ENCODE results near the gene RIPPLY1.
"Not testable (repeated sequence)": the region's sequence is repeated elsewhere in the genome, so short reads cannot be mapped to it uniquely, and the experiment has no call there.

Gene RIPPLY1

DNA sequence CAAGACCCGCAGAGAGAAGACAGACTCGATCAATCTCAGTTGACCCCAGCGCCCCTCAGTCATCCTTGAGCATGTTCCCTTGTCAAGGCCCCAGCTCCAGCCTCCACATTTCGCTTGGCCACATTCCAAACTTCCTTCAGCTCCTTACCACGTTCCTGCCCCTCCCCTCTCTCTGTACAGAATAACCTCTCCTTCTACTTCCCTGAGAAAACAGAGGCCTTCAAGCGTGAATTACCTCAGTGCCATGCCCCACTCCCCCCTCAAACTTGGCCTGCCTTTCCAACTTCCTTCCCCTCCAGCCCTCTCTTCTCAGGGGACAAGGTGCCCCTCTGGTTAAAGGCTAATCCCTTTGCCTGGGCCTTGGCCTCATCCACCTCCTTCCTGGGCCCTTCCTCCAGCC lies 3.2 kb upstream of the RIPPLY1 start:
- FAIRE-seq = no peak

DNA sequence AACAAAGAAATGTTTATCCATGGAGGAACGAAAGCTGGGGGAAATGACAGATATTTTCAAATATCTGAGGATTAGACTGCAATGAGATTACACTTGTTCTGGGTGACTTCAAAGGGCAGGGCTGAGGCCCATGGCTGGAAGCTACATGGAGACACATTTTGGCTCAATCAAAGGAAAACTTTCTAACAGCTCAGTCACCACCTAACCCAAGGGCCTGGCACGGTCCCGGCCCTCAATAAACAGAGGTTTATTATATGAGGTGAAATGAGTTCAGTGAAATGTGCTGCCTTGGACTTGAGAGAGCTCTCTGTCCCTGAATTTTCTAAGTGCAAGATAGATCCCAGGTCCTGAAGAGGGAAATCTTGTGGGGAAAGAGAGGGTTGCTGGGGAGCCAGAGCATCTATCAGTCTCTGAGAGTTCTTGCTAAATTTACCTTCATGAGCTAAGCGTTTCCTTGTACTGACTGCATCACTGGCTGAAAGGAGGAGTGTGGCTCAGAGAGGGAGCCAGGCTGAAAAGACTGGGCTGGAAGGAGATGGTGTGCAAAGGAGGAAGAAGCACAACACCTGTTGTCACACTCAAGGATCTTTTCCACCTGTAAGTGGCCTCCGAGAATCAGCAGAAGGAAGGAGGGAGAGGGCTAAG lies 2.0 kb upstream of the RIPPLY1 start:
- no peak for FAIRE-seq

DNA sequence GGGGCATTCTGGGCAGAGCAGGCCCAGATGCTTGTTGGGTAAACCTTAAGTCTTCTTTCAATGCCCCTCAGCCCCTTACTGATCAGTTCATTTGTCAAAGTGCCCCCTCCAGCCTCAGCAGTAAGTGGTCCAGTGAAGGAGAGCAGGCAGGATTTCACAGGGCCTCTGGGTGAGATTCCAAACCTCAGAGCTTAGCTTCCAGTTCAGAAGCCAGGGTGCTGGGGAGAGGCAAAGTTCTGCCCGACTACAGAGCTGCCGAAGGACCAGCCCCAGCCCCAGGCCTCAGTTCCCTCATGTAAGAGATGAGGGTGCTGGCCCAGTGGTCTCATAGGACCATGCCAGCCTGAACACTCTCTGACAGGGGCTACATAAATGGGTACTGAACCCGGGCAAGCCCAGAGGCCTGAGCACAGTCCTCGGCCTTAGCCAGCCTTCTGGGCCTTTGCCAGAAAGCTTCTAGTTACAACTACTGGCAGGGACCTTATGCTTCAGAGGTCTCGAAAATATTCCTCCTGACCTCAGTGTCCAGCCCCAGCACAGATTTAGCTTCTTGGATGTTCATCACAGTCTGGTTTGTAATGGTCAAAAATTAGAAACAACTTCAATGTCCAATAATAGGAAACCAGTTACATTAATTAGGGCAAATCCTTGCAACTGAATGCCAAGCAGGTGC lies 851 bp upstream of the RIPPLY1 start:
- no peak for FAIRE-seq

DNA sequence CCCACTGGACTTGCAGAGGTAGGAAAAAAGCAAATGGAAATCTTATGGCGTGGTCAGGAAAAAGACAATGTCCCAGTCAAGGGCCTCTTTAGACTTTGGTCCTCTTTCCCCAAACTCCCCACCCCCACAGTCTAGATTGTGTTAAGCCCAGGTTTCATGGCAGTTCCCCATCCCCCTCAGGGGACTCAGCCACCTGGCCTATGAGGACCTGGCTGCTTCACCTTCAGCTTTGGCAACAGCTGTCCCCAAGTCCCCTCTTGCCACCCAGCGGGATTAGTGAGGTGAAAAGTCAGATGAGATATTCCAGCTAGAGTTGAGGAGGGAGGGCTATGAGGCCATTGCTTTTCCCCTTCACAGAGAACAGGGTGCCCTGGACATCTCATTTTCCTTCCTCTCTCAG lies 457 bp downstream of the RIPPLY1 start:
- no peak for FAIRE-seq

DNA sequence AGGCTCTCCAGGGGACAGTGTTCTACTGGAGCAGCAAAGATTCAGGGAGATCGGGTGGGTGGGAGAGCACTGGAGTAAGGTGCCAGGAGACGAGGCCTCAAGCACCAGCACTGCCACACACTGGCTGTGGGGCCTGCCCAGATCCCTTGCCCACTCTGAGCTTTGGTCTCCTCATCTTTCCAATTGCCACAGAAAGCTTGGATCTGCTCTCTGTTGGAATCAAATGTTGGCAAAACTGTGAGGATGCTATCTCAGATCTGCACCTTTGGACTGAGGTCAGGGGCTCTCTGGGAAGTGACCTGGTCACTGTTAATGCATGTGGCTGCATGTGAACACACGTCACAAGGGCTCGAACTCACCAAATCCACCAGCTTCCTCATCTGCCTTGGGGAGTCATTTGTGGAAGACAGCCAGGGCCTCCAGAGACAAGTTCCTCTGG lies 1.3 kb downstream of the RIPPLY1 start:
- FAIRE-seq = no peak

DNA sequence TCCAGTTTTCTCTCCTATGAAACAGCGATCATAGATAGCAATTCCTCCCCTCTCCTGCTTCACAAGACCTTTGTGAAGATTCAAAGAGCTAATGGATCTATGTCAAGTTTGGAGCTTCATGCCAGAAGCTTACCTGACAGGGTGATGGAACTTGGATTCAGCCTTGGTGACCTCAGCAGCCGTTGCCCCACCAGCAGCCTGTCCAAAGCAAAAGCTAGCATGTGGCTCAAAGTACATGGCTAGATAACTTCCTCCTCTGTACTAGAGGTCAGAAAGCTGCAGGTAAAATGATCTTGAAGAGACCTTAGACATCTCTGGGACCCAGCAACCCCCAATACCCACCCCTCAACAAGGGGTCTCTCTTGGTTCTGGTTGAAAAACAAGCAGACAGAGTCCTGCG lies 1.8 kb downstream of the RIPPLY1 start:
- no peak for FAIRE-seq

DNA sequence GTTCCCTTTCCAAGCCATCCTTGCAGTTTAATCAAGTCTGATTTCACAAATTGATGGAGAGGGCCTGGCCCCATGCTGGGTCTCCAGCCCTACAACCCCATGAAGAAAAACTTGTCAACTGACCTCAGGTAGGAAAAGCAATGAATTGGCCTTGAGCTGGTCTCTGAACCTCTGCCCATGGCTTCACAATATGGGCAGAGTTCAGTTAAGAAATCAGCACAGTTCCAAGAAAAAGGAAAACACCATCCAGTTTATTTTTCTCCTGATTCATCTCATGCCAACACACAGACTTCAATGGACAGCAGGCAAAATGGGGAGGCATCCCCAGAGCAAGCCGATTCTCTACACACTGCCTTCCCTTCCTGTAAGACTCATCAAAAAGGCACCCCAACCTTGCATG lies 3.3 kb downstream of the RIPPLY1 start:
- no peak for FAIRE-seq

DNA sequence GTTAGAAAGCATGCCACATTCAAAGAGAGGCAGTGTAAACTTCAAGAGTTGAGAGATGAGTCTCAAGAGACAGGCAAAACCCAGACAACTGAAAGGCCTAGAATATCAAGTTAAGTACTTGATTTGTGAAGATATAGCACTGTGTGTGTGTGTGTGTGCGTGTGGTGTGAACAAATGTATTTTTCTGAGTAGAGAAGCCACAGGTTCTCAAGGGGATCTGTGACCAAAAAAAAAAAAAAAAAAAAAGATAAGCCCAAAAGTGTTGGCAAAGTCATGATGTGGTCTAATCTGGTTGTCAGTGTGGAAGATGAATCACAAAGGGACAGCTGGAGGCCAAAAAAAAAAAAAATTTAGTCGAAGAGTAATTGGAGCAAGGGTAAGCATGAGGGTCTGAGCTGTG lies 3.9 kb downstream of the RIPPLY1 start:
- no peak for FAIRE-seq

DNA sequence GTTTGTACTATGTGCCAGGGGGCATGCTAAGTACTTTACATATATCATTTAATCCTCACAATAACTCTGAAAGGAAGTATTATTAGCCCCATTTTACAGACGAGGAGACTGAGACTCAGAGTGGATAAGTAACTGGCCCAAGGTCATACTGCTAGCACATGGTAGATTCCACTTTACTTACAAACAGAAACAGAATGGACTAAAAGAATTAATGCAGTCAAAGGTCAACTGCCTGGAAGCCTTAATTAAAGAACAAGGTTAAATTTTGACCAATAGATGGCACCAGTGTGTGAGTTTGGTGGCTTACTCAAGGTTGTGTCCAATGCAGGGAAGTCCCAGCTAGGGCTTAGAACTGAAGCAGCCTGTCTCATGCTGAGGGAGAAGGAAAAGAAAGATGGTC lies 4.7 kb downstream of the RIPPLY1 start:
- no peak for FAIRE-seq

DNA sequence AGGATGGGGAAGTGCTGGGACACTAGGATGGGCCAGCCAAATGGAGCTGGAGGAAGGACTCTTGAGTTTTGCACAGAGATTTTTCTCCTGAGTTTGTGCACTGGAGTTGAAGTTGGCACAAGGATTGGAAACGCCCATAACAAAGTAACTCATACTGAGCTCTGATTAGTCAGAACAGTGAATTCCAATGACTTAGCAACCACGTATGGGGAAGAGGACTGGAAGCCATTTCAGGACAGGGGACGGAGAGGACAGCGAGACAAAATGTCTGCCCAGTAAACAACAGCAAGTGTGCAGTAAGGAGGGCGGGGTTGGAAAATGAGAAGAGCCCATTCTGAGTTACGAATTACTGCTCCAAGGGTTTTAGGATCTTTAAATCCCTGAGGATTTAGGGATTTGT lies 5.9 kb downstream of the RIPPLY1 start:
- FAIRE-seq = no peak

DNA sequence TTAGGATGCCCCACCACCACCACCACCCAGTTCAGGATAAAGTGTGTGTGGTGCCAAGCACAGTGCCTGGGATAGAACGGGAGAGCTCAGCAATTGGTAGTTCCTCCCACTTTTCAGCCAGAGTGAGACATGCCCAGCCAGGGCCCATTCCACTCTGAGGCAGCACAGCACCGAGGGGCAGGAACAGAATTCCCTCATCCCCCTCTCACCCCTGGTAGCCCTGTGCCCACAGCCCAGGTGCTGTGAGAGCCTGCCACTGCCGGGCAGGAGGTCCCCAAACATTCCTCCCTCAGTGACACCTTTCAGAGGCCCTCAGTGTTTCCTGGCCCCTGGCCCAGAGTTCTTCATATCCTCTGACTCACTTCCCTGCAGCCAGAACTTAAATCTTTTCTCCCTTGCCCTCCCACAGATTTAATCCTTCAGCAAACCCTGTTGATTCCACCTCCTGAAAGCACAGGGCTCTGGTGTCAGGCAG lies 8.1 kb downstream of the RIPPLY1 start:
- no peak for FAIRE-seq

DNA sequence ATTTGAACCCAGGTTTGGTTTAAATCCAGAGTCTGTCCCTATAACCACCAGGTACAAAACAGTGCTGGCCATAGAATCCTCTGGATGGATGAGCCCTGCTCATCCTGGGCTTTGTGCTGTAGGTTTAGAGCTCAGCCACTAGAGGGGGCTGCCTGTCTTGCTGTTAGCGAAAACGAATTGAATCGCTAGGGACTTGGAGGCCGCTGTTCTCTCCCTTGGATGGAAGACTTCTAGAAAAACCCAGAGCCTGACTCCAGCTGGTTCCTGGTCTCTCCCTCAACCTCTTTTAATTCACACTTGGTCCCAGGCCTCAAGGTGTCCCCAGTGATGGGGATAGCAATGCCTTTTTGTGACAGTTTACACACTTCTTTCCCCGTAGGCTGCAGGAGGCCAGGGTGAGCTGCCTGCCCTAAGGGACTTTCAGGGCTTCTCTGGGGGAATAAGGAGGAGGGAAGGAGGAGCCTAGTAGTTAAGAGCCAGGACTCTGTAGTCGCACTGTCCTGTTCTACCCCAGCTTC lies 8.7 kb downstream of the RIPPLY1 start:
- FAIRE-seq = no peak

DNA sequence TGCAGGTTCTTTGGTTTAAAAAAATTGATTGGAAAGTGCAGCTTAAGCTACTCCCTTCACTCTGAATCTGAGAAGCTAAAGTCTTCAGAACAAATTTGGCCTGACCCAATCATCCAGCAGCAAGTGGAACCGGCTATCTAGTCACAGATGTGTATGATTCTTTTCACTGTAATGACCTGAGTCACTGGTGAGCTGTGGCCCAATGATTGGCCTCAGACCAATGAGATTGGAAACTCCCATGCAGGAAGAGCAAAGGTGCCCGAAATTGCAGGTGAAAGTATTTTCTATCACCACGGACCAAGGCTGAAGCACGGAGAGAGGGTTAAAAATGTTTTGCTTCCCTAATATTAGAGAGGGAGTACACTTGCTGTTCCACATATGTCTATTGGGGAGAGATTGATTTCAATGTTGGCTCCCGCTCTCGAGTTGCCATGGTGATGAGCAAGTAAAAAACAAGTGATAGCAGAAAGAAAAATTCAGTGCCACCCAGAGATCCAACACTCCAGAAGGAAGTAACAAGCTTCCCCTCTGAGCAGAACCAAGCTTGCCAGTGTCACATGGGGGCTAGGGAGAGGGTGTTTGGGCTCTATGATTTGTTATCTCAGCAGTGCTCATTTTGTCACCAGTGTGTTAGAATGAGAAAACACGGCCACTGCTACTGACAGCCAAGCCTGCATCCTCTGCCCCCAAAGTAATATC lies 11.2 kb downstream of the RIPPLY1 start:
- no peak for FAIRE-seq

DNA sequence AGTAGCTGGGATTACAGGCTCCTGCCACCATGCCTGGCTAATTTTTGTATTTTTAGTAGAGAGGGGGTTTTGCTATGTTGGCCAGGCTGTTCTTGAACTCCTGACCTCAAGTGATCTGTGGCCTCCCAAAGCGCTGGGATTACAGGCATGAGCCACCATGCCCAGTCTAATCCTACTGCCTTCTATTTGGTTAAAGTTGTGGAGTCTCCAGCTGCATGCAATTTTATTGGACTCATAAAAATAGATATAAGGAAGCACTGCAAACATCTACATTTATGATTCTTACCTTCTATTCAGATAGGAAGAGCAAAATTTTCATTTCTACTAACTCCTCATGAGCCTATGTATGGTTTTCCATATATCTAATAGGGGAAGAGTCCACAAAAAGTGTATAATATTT lies 13.7 kb downstream of the RIPPLY1 start:
- no peak for FAIRE-seq

DNA sequence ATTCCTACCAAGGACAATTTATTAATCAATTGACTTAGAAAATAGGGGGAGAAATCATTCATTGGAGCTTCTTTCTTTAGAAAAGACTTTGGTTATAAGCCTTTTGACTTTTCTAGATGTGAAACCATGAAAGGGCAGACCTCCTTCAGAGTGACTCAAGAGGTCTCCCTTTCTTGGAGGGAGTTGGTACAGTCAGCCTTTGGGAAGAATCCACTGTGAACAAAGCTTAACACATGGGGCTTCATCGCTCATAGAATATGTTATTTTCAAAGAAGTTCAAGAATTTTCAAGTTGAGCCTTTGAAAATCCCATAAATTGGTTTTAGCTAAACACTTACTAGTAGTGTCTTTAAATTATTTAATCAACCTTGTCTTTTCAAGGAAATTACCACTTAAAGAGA lies 28.0 kb downstream of the RIPPLY1 start:
- no peak for FAIRE-seq

DNA sequence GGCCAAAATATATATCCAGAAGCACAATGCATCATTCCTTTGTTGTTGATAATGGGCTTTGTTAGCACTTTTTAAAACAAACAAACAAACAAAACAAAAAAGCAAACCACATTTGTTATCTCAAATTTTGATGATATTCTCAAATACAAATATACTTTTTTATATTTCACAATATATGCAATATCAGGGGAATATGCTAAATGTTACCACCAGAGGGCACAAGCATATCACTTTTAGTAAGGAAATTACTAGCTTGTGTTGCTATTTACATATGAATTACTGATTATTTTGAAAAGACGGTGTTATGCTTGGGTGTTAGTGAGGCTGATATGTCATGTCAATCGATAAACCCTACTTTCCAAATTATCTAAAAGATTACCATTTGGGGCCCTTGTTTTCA lies 29.1 kb downstream of the RIPPLY1 start:
- FAIRE-seq = peak; percentile 65

DNA sequence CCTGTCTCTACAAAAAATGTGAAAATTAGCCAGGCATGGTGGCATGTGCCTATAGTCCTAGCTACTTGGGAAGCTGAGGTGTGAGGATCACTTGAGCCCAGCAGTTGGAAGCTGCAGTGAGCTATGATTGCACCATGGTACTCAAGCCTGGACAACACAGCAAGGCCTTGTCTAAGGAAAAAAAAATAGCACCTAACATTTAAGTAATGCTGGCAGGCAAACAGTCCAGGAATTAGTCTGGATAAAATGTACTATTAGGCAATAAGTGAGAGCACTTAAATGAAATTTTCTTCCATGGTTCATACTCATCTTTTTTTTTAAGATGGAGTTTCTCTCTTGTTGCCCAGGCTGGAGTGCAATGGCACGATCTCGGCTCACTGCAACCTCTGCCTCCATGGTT lies 30.3 kb downstream of the RIPPLY1 start:
- FAIRE-seq = not testable (repeated sequence)

DNA sequence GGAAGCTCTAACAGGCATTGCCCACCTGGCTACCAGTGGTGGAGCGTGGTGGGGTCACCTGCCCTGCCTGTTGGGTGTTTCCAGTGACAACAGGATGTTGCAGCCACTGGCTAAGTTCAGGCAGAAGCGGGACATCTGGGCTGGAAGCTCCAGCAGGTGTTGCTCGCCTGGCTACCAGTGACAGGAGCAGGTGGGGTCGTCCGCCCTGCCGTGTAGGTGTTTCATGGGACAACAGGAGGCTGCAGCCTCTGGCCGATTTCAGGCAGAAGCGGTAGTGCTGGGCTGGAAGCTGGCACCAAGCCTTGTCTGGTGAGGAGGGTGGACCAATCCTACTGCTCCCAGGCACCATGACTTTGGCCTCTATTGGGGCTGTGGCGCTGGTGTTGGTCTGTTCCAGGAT lies 39.4 kb downstream of the RIPPLY1 start:
- FAIRE-seq = no peak

DNA sequence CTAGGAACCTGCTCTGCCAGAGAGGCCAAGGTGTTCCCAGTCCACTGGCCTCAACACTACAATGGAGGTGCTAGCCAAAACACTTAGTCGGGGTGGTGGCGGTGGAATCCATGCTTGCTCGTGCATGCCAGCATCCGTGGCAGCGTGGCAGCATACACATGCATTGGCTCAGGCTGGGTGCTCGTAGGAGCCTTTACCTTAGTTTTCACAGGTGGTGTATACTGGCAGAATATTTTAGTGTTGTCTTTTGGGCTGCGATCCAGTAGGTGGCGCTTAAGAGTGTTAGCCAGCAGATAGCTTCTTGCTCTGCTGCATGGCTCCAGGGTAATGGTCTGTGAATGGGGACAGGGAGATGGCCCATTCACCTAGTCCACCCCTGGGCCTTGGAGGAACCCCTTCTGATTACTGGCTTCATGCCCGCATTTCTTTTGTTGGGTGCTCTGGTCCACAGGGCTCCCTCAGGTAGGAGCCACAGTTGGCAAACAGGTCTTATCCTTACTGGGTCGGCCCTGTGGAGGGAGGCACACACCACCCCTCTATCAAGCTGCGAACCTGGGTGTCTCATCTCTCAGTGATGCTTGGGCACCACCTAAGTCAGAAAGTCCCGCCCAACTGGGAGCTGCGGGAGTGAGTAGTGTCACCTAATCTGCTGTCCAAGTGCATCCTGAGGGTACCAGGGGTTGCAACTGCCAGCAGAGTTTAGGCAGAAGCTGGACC lies 40.0 kb downstream of the RIPPLY1 start:
- FAIRE-seq = no peak
